Measurements from ENCODE around the gene HIVEP1. TPM values are rescaled to one million over a fixed set of nuclear protein-coding genes. Genes with fewer than 3 reads are reported as not detected.
"Not testable (repeated sequence)": the region's sequence is repeated elsewhere in the genome, so short reads cannot be mapped to it uniquely, and the experiment has no call there.

HIVEP1 gene
- total RNA-seq, 3 donors from 2014 or later: 24.2 to 26.1 (median 25.8) TPM

- H3K4me1 Mint-ChIP-seq (ENCODE audit: low read depth): peaks cover 40% of the 10 kb centered on the region
- ATAC-seq: no peak
- H3K4me3 Mint-ChIP-seq: no peak overlapping the region
- H3K36me3 Mint-ChIP-seq (ENCODE audit: insufficient read depth): peaks cover 8% of the 10 kb centered on the region
- no peaks in the 10 kb centered on the region for H3K9me3 Mint-ChIP-seq
- H3K27me3 Mint-ChIP-seq (ENCODE audit: low read depth): no peaks in the 10 kb centered on the region
- DNase-seq: no peak
Measured at GRCh38 chr6:12083763-12084162, 71.7 kb downstream of the HIVEP1 start.

- no peak for ATAC-seq
- Mint-ChIP-seq H3K9me3 (no peaks in the 10 kb centered on the region), H3K36me3 (ENCODE audit: insufficient read depth) (peaks cover 9% of the 10 kb centered on the region), H3K27me3 (ENCODE audit: low read depth) (no peaks in the 10 kb centered on the region), H3K4me1 (ENCODE audit: low read depth) (peaks cover 39% of the 10 kb centered on the region), H3K4me3 (no peak overlapping the region)
- no peak for DNase-seq
Measured at GRCh38 chr6:12084681-12085080, 72.6 kb downstream of the HIVEP1 start.

- DNase-seq (no peak), ATAC-seq (no peak)
- H3K4me3 Mint-ChIP-seq: no peak overlapping the region
Measured at GRCh38 chr6:12088531-12088930, 76.4 kb downstream of the HIVEP1 start.

GRCh38 chr6:12090714-12091113 is 78.6 kb downstream of the HIVEP1 start:
- Mint-ChIP-seq H3K4me1 (ENCODE audit: low read depth) (peaks cover 6% of the 10 kb centered on the region), H3K4me3 (no peak overlapping the region), H3K27me3 (ENCODE audit: low read depth) (no peaks in the 10 kb centered on the region), H3K36me3 (ENCODE audit: insufficient read depth) (peaks cover 19% of the 10 kb centered on the region), H3K9me3 (no peaks in the 10 kb centered on the region)
- ATAC-seq (no peak), DNase-seq (no peak)

More at GRCh38 chr6:12088531-12088930, 76.4 kb downstream of the HIVEP1 start:
- Mint-ChIP-seq H3K36me3 (ENCODE audit: insufficient read depth) (peaks cover 16% of the 10 kb centered on the region), H3K27me3 (ENCODE audit: low read depth) (no peaks in the 10 kb centered on the region), H3K9me3 (no peaks in the 10 kb centered on the region), H3K4me1 (ENCODE audit: low read depth) (peaks cover 16% of the 10 kb centered on the region)

GRCh38 chr6:12092762-12093161 is 80.7 kb downstream of the HIVEP1 start:
- no peaks in the 10 kb centered on the region for H3K9me3 Mint-ChIP-seq
- no peak overlapping the region for H3K4me3 Mint-ChIP-seq
- ATAC-seq (no peak), DNase-seq (no peak)
- H3K4me1 Mint-ChIP-seq (ENCODE audit: low read depth): peaks cover 6% of the 10 kb centered on the region
- no peaks in the 10 kb centered on the region for H3K27me3 Mint-ChIP-seq (ENCODE audit: low read depth)
- peaks cover 21% of the 10 kb centered on the region for H3K36me3 Mint-ChIP-seq (ENCODE audit: insufficient read depth)

GRCh38 chr6:12094689-12095088 is 82.6 kb downstream of the HIVEP1 start:
- Mint-ChIP-seq H3K36me3 (ENCODE audit: insufficient read depth) (peaks cover 23% of the 10 kb centered on the region), H3K4me1 (ENCODE audit: low read depth) (peaks cover 11% of the 10 kb centered on the region), H3K4me3 (no peak overlapping the region), H3K9me3 (no peaks in the 10 kb centered on the region), H3K27me3 (ENCODE audit: low read depth) (no peaks in the 10 kb centered on the region)
- DNase-seq: no peak
- ATAC-seq: no peak

GRCh38 chr6:12096342-12096741 is 84.2 kb downstream of the HIVEP1 start:
- Mint-ChIP-seq H3K4me3 (no peak overlapping the region), H3K9me3 (no peaks in the 10 kb centered on the region), H3K27me3 (ENCODE audit: low read depth) (no peaks in the 10 kb centered on the region), H3K4me1 (ENCODE audit: low read depth) (peaks cover 18% of the 10 kb centered on the region), H3K36me3 (ENCODE audit: insufficient read depth) (peaks cover 21% of the 10 kb centered on the region)
- no peak for ATAC-seq
- no peak for DNase-seq

- Mint-ChIP-seq H3K36me3 (ENCODE audit: insufficient read depth) (peaks cover 16% of the 10 kb centered on the region), H3K27me3 (ENCODE audit: low read depth) (no peaks in the 10 kb centered on the region), H3K9me3 (no peaks in the 10 kb centered on the region), H3K4me3 (no peak overlapping the region), H3K4me1 (ENCODE audit: low read depth) (peaks cover 30% of the 10 kb centered on the region)
- DNase-seq (no peak), ATAC-seq (no peak)
Measured at GRCh38 chr6:12097791-12098190, 85.7 kb downstream of the HIVEP1 start.

- DNase-seq (no peak), ATAC-seq (no peak)
- Mint-ChIP-seq H3K36me3 (ENCODE audit: insufficient read depth) (peaks cover 15% of the 10 kb centered on the region), H3K4me3 (no peak overlapping the region), H3K27me3 (ENCODE audit: low read depth) (no peaks in the 10 kb centered on the region), H3K9me3 (no peaks in the 10 kb centered on the region), H3K4me1 (ENCODE audit: low read depth) (peaks cover 32% of the 10 kb centered on the region)
Measured at GRCh38 chr6:12099623-12100338, 87.7 kb downstream of the HIVEP1 start.

GRCh38 chr6:12101048-12101447 is 88.9 kb downstream of the HIVEP1 start:
- no peaks in the 10 kb centered on the region for H3K9me3 Mint-ChIP-seq
- peaks cover 33% of the 10 kb centered on the region for H3K4me1 Mint-ChIP-seq (ENCODE audit: low read depth)
- H3K27me3 Mint-ChIP-seq (ENCODE audit: low read depth): no peaks in the 10 kb centered on the region

GRCh38 chr6:12101653-12102312 is 89.7 kb downstream of the HIVEP1 start:
- Mint-ChIP-seq H3K4me3 (no peak overlapping the region), H3K27me3 (ENCODE audit: low read depth) (no peaks in the 10 kb centered on the region), H3K36me3 (ENCODE audit: insufficient read depth) (peaks cover 14% of the 10 kb centered on the region), H3K4me1 (ENCODE audit: low read depth) (peaks cover 33% of the 10 kb centered on the region), H3K9me3 (no peaks in the 10 kb centered on the region)
- DNase-seq: no peak
- ATAC-seq: peak in 1 of 2 donors; percentile 38

More at GRCh38 chr6:12101048-12101447, 88.9 kb downstream of the HIVEP1 start:
- peaks cover 15% of the 10 kb centered on the region for H3K36me3 Mint-ChIP-seq (ENCODE audit: insufficient read depth)
- ATAC-seq: no peak
- DNase-seq: no peak
- H3K4me3 Mint-ChIP-seq: no peak overlapping the region

GRCh38 chr6:12102350-12102749 is 90.2 kb downstream of the HIVEP1 start:
- H3K4me1 Mint-ChIP-seq (ENCODE audit: low read depth): peaks cover 33% of the 10 kb centered on the region

GRCh38 chr6:12103158-12103557 is 91.0 kb downstream of the HIVEP1 start:
- DNase-seq: no peak
- Mint-ChIP-seq H3K36me3 (ENCODE audit: insufficient read depth) (peaks cover 14% of the 10 kb centered on the region), H3K4me1 (ENCODE audit: low read depth) (peaks cover 33% of the 10 kb centered on the region), H3K27me3 (ENCODE audit: low read depth) (no peaks in the 10 kb centered on the region), H3K9me3 (no peaks in the 10 kb centered on the region), H3K4me3 (no peak overlapping the region)
- ATAC-seq: no peak

More at GRCh38 chr6:12102350-12102749, 90.2 kb downstream of the HIVEP1 start:
- Mint-ChIP-seq H3K9me3 (no peaks in the 10 kb centered on the region), H3K36me3 (ENCODE audit: insufficient read depth) (peaks cover 14% of the 10 kb centered on the region), H3K4me3 (no peak overlapping the region), H3K27me3 (ENCODE audit: low read depth) (no peaks in the 10 kb centered on the region)
- DNase-seq: no peak
- ATAC-seq: no peak

- Mint-ChIP-seq H3K9me3 (no peaks in the 10 kb centered on the region), H3K4me3 (no peak overlapping the region), H3K27me3 (ENCODE audit: low read depth) (no peaks in the 10 kb centered on the region), H3K36me3 (ENCODE audit: insufficient read depth) (peaks cover 15% of the 10 kb centered on the region), H3K4me1 (ENCODE audit: low read depth) (peaks cover 36% of the 10 kb centered on the region)
- DNase-seq (no peak), ATAC-seq (no peak)
Measured at GRCh38 chr6:12105271-12105670, 93.2 kb downstream of the HIVEP1 start.

GRCh38 chr6:12108376-12108775 is 96.3 kb downstream of the HIVEP1 start:
- H3K27me3 Mint-ChIP-seq (ENCODE audit: low read depth); DNase-seq; ATAC-seq; H3K4me3 Mint-ChIP-seq; H3K9me3 Mint-ChIP-seq: not testable (repeated sequence)
- H3K36me3 Mint-ChIP-seq (ENCODE audit: insufficient read depth): peaks cover 25% of the 10 kb centered on the region
- peaks cover 40% of the 10 kb centered on the region for H3K4me1 Mint-ChIP-seq (ENCODE audit: low read depth)

All from activated T-cell treated with anti-CD3 and anti-CD28 coated beads, Interleukin-2, amount 50 U/mL, for 4 hours (primary cell).